ENCODE results near the gene CMTM8. TPM values are rescaled to one million over a fixed set of nuclear protein-coding genes. Genes with fewer than 3 reads are reported as not detected.
"Not testable (repeated sequence)": the region's sequence is repeated elsewhere in the genome, so short reads cannot be mapped to it uniquely, and the experiment has no call there.

Gene CMTM8
- total and polyA plus RNA-seq, 7 donors = 0.49 to 7.9 (median 4.3) TPM; not detected in 1

DNA sequence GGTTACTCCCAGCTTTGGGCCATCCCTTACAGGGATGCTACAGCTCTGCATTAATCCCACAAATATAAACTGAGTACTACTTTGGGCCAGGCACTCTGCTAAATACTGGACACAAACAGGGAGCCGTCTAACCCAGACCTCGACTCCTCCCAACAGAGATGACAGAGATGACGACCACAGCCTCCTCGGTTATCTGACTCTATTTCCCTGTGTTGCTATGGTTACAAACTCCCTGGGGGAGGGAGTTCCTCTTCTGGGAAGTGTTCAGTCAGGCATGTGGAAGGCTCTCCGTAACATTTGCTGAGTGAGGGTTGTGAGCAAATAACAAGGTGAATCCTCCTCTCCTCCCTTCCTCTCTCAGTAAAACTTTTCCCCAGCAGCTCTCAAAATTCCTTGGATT lies 146.5 kb downstream of the CMTM8 start:
- Histone ChIP-seq H3K4me3 (no peak overlapping the region), H3K9me3 (no peaks in the 10 kb centered on the region), H3K4me1 (no peaks in the 10 kb centered on the region), H3K27me3 (no peaks in the 10 kb centered on the region), H3K36me3 (no peaks in the 10 kb centered on the region), H3K27ac (no peak overlapping the region)
- DNase-seq = no peak
- TF ChIP-seq, protein P1, sequence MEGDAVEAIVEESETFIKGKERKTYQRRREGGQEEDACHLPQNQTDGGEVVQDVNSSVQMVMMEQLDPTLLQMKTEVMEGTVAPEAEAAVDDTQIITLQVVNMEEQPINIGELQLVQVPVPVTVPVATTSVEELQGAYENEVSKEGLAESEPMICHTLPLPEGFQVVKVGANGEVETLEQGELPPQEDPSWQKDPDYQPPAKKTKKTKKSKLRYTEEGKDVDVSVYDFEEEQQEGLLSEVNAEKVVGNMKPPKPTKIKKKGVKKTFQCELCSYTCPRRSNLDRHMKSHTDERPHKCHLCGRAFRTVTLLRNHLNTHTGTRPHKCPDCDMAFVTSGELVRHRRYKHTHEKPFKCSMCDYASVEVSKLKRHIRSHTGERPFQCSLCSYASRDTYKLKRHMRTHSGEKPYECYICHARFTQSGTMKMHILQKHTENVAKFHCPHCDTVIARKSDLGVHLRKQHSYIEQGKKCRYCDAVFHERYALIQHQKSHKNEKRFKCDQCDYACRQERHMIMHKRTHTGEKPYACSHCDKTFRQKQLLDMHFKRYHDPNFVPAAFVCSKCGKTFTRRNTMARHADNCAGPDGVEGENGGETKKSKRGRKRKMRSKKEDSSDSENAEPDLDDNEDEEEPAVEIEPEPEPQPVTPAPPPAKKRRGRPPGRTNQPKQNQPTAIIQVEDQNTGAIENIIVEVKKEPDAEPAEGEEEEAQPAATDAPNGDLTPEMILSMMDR (IDR thresholded peaks at IDR 0.05) = no peak
- TF ChIP-seq EP300 (IDR thresholded peaks at IDR 0.05) = no peak
- no peak for TF ChIP-seq POLR2A (IDR thresholded peaks at IDR 0.05)
- no peak for TF ChIP-seq POLR2AphosphoS5 (IDR thresholded peaks at IDR 0.05)
- WGBS, 2 donors = 37 to 54% methylated on average over 5 of the region's 5 CpGs
- intact Hi-C loops (cut with DNase I) = no loop called here

GRCh38 chr3:32387512-32387911 lies 149.0 kb downstream of the CMTM8 start:
- TF ChIP-seq POLR2A (IDR thresholded peaks at IDR 0.05) (no peak), EP300 (IDR thresholded peaks at IDR 0.05) (no peak), POLR2AphosphoS5 (IDR thresholded peaks at IDR 0.05) (no peak)
- TF ChIP-seq, protein P1 (IDR thresholded peaks at IDR 0.05) = no peak
- WGBS, 2 donors = 91 to 94% methylated on average over 2 of the region's 2 CpGs
- H3K36me3 ChIP-seq = no peaks in the 10 kb centered on the region
- intact Hi-C loops (cut with DNase I) = no loop called here
- H3K27me3 ChIP-seq = no peaks in the 10 kb centered on the region
- H3K9me3 ChIP-seq = no peaks in the 10 kb centered on the region
- H3K4me1 ChIP-seq = peaks cover 0 to 12% (median 6%) of the 10 kb centered on the region in 4 donors
- no peak overlapping the region for H3K27ac ChIP-seq
- H3K4me3 ChIP-seq = no peak overlapping the region
- no peak for DNase-seq

DNA sequence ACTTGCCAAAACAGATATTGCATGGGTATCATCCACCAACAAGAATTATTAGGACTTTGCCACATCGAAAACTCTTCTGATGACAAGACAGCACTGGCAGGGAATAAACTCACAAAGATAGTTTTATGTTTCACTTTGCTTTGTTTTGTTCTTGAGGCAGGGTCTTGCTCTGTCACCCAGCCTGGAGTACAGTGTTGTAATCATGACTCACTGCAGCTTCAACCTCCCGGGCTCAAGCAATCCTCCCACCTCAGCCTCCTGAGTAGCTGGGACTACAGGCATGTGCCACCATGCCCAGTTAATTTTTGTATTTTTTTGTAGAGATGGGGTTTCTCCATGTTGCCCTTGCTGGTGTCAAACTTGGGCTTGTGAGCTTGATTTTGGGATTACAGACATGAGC lies 151.1 kb downstream of the CMTM8 start:
- intact Hi-C loops (cut with DNase I); H3K27me3 ChIP-seq; DNase-seq; H3K27ac ChIP-seq; H3K4me3 ChIP-seq; H3K36me3 ChIP-seq; H3K9me3 ChIP-seq: not testable (repeated sequence)
- peaks cover 0 to 12% (median 9%) of the 10 kb centered on the region in 4 donors for H3K4me1 ChIP-seq
- 89 to 94% methylated on average over 2 of the region's 2 CpGs for WGBS, 2 donors

- H3K4me1 ChIP-seq = peaks cover 0 to 12% (median 9%) of the 10 kb centered on the region in 4 donors
- H3K36me3 ChIP-seq = no peaks in the 10 kb centered on the region
- intact Hi-C loops (cut with DNase I) = loop anchor here (5.0 to 10.0 kb wide), 2 partner anchors 75 to 273 kb away; no protein-coding TSS in a partner anchor
- peak within 1 kb of the TSS; percentile 63 to 82 (median 69) for H3K27ac ChIP-seq
- H3K9me3 ChIP-seq = no peaks in the 10 kb centered on the region
- TF ChIP-seq POLR2AphosphoS5 (IDR thresholded peaks at IDR 0.05) (peak; percentile 13 to 57 (median 52)), EP300 (IDR thresholded peaks at IDR 0.05) (no peak), POLR2A (IDR thresholded peaks at IDR 0.05) (no peak)
- WGBS, 2 donors = 1% methylated on average over 107 of the region's 107 CpGs
- H3K4me3 ChIP-seq = peak within 1 kb of the TSS; percentile 48 to 71 (median 68)
- peak; percentile 82 for DNase-seq
- no peaks in the 10 kb centered on the region for H3K27me3 ChIP-seq
Observed at GRCh38 chr3:32391643-32392535, 153.4 kb downstream of the CMTM8 start, which contains the start of gene CMTM7. Gene CMTM7, plus strand, starts transcription at chr3:32391853. Its CDS starts 54 bp downstream, at chr3:32391907.

DNA sequence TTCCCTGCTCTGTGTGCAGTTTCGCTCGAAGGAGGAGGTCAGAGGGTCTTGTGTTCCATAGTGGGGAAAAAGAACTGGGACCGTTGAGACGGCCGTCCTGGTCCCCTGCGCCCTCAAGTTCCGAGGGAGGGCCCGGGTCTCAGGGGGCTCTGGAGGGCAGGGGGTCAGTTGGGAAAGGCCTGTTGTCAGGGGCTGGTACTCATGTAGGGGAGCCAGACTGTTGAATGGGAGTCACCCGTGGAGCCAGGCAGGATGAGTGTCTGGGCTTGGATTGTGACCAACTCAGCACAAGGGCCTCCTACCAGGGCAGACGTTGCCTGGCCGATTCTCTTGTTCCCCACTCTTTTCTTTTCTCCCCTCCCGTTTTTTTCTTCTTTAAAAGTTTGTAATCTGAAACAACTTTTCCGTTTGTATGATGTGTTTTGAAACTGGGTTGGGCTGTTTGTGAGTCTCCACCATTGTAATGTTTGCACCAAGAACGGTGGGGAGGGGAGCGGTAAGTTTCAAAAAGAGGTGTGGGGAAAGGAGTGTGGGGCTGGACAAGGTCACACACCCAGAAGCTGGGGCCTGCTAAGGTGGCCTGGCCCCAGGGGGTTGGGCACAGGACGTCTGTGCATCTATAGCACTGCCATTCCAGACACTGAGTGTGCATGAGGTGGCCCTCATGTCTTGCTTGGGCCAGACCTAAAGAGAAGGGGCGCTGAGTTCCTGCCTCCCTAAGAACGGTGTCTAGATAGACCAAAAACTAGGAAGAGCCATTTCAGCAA lies 154.2 kb downstream of the CMTM8 start:
- H3K27me3 ChIP-seq = no peaks in the 10 kb centered on the region
- H3K4me1 ChIP-seq = peaks cover 0 to 12% (median 9%) of the 10 kb centered on the region in 4 donors
- H3K4me3 ChIP-seq = peak overlapping the region; percentile 48 to 71 (median 68)
- intact Hi-C loops (cut with DNase I) = loop anchor here (5.0 to 10.0 kb wide), 2 partner anchors 75 to 272 kb away; no protein-coding TSS in a partner anchor
- peak overlapping the region; percentile 63 to 82 (median 69) for H3K27ac ChIP-seq
- no peak for TF ChIP-seq POLR2A (IDR thresholded peaks at IDR 0.05)
- TF ChIP-seq, protein P1 (IDR thresholded peaks at IDR 0.05) = no peak
- TF ChIP-seq POLR2AphosphoS5 (IDR thresholded peaks at IDR 0.05) = no peak
- TF ChIP-seq EP300 (IDR thresholded peaks at IDR 0.05) = no peak
- H3K36me3 ChIP-seq = no peaks in the 10 kb centered on the region
- DNase-seq = peak; percentile 83
- WGBS, 2 donors = 29 to 52% methylated on average over 18 of the region's 18 CpGs
- H3K9me3 ChIP-seq = no peaks in the 10 kb centered on the region

Data from sigmoid colon (tissue), 7 donors.